ENCODE results near the gene PPP2R3C.

GRCh38 chr14:35114036-35114435, 7.8 kb downstream of the PPP2R3C start:
- TF ChIP-seq POLR2A (IDR thresholded peaks at IDR 0.05; ENCODE audit: insufficient read depth in 1 of 2, low read depth in 2 of 2, low read length in 2 of 2) (no peak), KMT2B (CRISPR knock-in tag; IDR thresholded peaks at IDR 0.05) (no peak), ZNF788 (CRISPR knock-in tag; IDR thresholded peaks at IDR 0.05; ENCODE audit: borderline replicate concordance) (no peak), ADNP (CRISPR knock-in tag; IDR thresholded peaks at IDR 0.05) (no peak), ZBTB40 (IDR thresholded peaks at IDR 0.05) (no peak), ZBTB40 (CRISPR knock-in tag; IDR thresholded peaks at IDR 0.05) (no peak)
